ENCODE measurements around the gene DAGLA. TPM values are rescaled to one million over a fixed set of nuclear protein-coding genes. Genes with fewer than 3 reads are reported as not detected.
A peak's percentile ranks its signal among the peaks of the same experiment; 100 is the strongest.

Gene DAGLA
- total and polyA plus RNA-seq, 5 experiments from 2014 or later: 0.08 to 0.13 TPM; not detected in 3

- POLR2A ChIA-PET: no interaction called here
- no peak for ATAC-seq
- Mint-ChIP-seq H3K27me3 (peaks cover 0 to 12% (median 5%) of the 10 kb centered on the region in 5 donors), H3K36me3 (no peaks in the 10 kb centered on the region), H3K9me3 (no peaks in the 10 kb centered on the region), H3K4me3 (no peak overlapping the region), H3K4me1 (peaks cover 7 to 14% (median 7%) of the 10 kb centered on the region in 4 donors), H3K27ac (no peak overlapping the region)
- DNase-seq: no peak
These were observed 7.2 kb downstream of the DAGLA start for GRCh38 chr11:61687420-61687819.

DNA sequence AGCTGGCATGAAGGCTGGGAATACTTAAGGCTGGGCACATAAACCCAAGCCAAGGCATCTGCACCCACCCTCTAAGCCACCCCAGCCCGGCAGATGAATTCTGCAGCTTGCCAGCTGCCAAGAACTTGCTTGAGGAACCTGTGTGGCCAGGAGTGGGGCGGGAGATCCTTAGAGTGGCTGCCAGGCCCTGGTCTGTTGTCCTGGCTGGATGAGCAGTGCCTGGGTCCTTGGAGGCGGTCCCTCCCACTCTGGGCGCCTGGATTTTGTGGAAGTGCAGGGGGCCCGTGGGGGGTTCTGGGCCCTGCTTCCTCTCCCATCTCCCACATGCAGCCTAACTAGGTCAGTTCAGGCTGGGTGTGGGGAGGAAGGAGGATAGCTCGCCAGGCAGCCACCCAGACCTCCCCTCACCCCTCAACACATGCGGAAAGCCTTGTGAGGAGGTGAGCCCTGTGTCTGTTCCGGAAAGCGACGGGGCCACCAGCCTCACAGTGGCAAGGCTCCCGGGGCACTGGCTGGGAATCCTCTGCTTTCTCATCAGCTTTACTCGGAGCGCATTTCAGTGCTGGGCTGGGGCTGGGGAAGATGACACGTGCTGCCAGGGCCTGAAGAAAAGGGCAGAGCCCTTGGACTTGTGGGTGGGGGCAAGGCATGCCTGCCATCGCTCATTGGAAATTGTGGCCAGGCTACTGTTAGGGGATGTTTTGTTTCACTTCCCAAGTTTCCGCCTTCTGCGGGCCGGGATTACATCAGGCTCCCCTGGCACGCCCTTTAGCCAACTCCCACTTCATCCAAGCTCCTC, 8.4 kb downstream of the DAGLA start:
- peaks cover 0 to 12% (median 5%) of the 10 kb centered on the region in 5 donors for H3K27me3 Mint-ChIP-seq
- no peaks in the 10 kb centered on the region for H3K9me3 Mint-ChIP-seq
- DNase-seq (no peak), ATAC-seq (no peak)
- H3K4me3 Mint-ChIP-seq: no peak overlapping the region
- no peaks in the 10 kb centered on the region for H3K36me3 Mint-ChIP-seq
- POLR2A ChIA-PET: no interaction called here
- peaks cover 7 to 14% (median 7%) of the 10 kb centered on the region in 4 donors for H3K4me1 Mint-ChIP-seq
- H3K27ac Mint-ChIP-seq: no peak overlapping the region

DNA sequence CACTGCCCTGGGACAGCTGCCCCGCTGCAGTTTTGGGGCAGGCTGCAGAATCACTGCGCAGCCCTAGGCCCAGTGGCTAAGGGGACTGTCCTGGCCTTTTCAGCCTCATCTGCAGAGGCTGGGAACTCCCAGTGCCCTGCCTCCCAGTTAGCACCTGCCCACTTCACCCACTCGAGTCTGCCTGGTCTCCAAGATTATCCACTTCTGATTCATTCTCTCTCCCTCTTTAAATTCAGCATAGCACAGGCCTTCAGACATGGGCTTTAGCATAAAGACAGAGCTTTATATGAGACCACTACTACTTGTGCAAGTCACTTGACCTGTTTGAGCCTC, 8.9 kb downstream of the DAGLA start:
- Mint-ChIP-seq H3K9me3 (no peaks in the 10 kb centered on the region), H3K27ac (no peak overlapping the region), H3K4me3 (no peak overlapping the region), H3K4me1 (peaks cover 7 to 14% (median 7%) of the 10 kb centered on the region in 4 donors), H3K27me3 (peaks cover 0 to 12% (median 5%) of the 10 kb centered on the region in 5 donors), H3K36me3 (no peaks in the 10 kb centered on the region)
- ATAC-seq: no peak
- no peak for DNase-seq
- POLR2A ChIA-PET: no interaction called here

- peaks cover 0 to 4% (median 3%) of the 10 kb centered on the region in 5 donors for H3K27me3 Mint-ChIP-seq
- no peak overlapping the region for H3K27ac Mint-ChIP-seq
- H3K4me3 Mint-ChIP-seq: no peak overlapping the region
- H3K9me3 Mint-ChIP-seq: no peaks in the 10 kb centered on the region
- no peaks in the 10 kb centered on the region for H3K36me3 Mint-ChIP-seq
- ATAC-seq: no peak
- POLR2A ChIA-PET: no interaction called here
- no peak for DNase-seq
- peaks cover 9 to 12% (median 11%) of the 10 kb centered on the region in 4 donors for H3K4me1 Mint-ChIP-seq
These were observed 10.7 kb downstream of the DAGLA start for GRCh38 chr11:61690706-61691379.

DNA sequence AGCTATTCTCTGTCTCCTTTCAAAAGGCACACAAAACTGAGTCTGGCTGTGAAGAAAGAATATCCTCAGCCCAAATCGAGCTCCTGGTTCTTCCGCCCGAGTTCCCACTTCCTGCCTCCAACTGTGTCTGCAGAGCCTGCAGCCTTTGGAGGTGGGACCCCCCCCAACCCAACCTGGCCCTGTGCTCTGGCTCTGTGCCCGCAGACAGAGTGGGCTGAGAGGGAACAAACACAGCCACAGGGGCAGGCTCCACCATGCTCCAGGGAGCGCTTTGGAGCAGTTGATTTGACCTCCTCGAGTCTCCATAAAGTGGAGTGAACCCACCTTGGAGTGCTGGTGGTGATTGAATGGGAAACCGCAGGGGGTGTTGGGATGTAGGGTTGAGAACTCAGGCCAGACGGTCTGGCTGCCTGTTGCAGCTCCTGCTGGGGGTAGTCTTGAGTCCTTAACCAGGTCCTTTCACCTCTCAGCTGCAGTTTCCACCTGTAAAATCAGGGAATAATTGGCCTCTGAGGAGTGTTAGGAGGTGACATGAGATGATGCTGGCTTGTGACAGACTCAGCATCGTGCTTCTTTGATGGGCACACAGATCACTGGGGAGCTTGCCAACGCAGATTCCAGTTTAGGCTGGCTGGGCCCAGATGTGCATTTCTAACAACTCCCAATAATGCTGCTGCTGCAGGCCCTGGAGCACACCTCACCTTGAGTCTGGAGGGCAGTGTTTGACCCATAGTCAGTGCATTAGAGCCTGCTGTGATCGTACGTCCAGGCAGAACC, 11.4 kb downstream of the DAGLA start:
- H3K4me1 Mint-ChIP-seq: peaks cover 10 to 19% (median 16%) of the 10 kb centered on the region in 4 donors
- ATAC-seq (no peak), DNase-seq (no peak)
- no peak overlapping the region for H3K4me3 Mint-ChIP-seq
- POLR2A ChIA-PET: no interaction called here
- H3K27me3 Mint-ChIP-seq: peaks cover 0 to 3% (median 0%) of the 10 kb centered on the region in 5 donors
- H3K27ac Mint-ChIP-seq: no peak overlapping the region
- H3K9me3 Mint-ChIP-seq: no peaks in the 10 kb centered on the region
- H3K36me3 Mint-ChIP-seq: no peaks in the 10 kb centered on the region

- DNase-seq (no peak), ATAC-seq (no peak)
- H3K4me1 Mint-ChIP-seq: peaks cover 16 to 28% (median 27%) of the 10 kb centered on the region in 4 donors
- H3K27ac Mint-ChIP-seq: peak overlapping the region in 4 of 10 donors; percentile 4 to 43 (median 38)
- no peaks in the 10 kb centered on the region for H3K36me3 Mint-ChIP-seq
- no peak overlapping the region for H3K4me3 Mint-ChIP-seq
- H3K27me3 Mint-ChIP-seq: peaks cover 0 to 2% (median 0%) of the 10 kb centered on the region in 5 donors
- H3K9me3 Mint-ChIP-seq: no peaks in the 10 kb centered on the region
- POLR2A ChIA-PET: interaction anchor here (1.6 kb wide), 1 partner anchor 39 kb away, joined by 3 read pairs; no protein-coding TSS in a partner anchor
These were observed 13.9 kb downstream of the DAGLA start for GRCh38 chr11:61693922-61694601.

DNA sequence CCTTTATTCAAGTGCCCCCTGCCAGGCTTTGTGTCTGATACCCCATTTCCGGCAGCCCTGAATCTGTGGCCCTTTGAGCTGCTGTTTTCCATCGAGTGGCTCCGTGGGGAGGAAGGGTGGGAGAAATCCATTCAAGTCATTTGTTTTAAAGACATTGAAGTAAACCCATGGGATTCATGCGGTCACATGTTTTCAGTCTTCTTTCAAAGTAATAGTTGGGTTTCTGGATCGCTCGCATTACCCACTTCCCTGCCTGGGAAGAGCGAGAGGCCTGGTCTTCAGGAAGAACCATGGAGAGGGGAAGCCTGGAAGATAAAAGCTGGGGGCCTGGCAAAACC, 14.4 kb downstream of the DAGLA start:
- peaks cover 16 to 28% (median 27%) of the 10 kb centered on the region in 4 donors for H3K4me1 Mint-ChIP-seq
- H3K36me3 Mint-ChIP-seq: no peaks in the 10 kb centered on the region
- no peaks in the 10 kb centered on the region for H3K27me3 Mint-ChIP-seq
- POLR2A ChIA-PET: interaction anchor here (1.1 to 1.6 kb wide), 2 partner anchors 11 to 39 kb away, joined by 3 read pairs; no protein-coding TSS in a partner anchor
- no peaks in the 10 kb centered on the region for H3K9me3 Mint-ChIP-seq
- peak overlapping the region in 1 of 10 donors; percentile 22 for H3K4me3 Mint-ChIP-seq
- DNase-seq (no peak), ATAC-seq (no peak)
- peak overlapping the region in 2 of 10 donors; percentile 43 to 62 for H3K27ac Mint-ChIP-seq

DNA sequence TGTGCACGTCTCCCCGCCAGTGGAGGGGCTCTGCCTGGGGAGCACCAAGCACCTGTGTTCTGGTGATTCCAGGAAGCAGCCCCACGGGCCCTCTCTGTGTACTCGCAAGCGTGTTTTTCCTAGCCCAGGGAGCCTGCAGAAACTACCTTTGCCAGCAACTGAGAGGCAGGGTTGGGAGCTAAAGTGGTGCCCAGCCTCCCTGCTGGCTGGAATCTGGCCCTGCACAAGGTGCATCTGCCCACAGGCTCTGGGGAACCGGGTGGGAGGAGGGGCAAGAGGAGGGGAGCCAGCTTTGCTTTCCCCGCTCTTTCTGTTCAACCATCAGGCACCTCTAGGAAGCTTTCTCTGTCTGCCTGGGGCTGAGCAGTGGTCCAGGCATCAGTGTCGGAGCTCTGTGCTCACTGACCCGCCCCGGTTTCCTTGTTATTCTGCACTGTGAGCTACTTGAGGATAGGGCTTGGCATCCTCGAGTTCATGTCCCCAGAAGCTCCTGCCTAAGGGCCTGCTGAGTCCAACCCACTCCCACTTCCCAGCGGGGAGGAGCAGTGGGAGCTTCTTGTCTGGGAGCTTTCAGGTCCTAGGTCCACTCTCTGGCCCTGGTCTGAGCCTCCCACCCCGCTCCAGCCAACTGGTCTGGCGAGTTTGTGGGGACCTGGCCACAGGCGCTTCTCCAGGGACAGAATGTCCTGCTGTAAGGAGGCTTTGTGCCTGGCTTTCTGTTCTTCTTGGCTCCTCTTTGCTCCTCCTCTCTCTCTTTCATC, 14.9 kb downstream of the DAGLA start:
- POLR2A ChIA-PET: interaction anchor here (1.1 to 1.6 kb wide), 2 partner anchors 11 to 38 kb away, joined by 3 read pairs; no protein-coding TSS in a partner anchor
- Mint-ChIP-seq H3K4me1 (peaks cover 16 to 28% (median 27%) of the 10 kb centered on the region in 4 donors), H3K27me3 (no peaks in the 10 kb centered on the region), H3K27ac (peak overlapping the region in 9 of 10 donors; percentile 62 to 94 (median 83)), H3K36me3 (no peaks in the 10 kb centered on the region), H3K4me3 (peak overlapping the region in 8 of 10 donors; percentile 52 to 76 (median 70)), H3K9me3 (no peaks in the 10 kb centered on the region)
- DNase-seq: no peak
- ATAC-seq: no peak

DNA sequence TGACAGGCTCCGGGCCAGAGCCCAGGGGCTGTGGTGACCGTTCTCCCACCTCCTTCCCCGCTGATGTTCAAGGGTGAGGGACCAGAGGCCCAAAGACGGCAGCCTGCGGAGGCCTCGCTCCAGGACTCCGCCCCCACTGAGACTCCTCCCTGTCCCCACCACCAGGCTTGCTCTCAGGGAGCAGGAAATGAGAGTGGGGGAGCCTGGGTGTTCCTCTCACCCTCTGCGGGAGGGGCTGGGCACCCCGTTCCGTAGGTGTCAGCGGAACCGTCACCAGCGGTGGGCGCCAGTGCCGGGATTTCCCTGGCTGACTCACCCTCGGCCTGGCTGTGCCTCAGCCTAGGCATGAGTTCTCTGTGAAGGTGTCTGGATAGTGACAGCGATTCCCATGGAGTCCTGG, 15.7 kb downstream of the DAGLA start:
- Mint-ChIP-seq H3K4me1 (peaks cover 16 to 28% (median 27%) of the 10 kb centered on the region in 4 donors), H3K27ac (peak overlapping the region; percentile 66 to 94 (median 85)), H3K4me3 (peak overlapping the region; percentile 52 to 76 (median 70)), H3K27me3 (no peaks in the 10 kb centered on the region), H3K9me3 (no peaks in the 10 kb centered on the region), H3K36me3 (no peaks in the 10 kb centered on the region)
- ATAC-seq (peak; percentile 99), DNase-seq (peak; percentile 71 to 93 (median 88))
- POLR2A ChIA-PET: no interaction called here

- DNase-seq: no peak
- H3K4me3 Mint-ChIP-seq: peak overlapping the region in 5 of 10 donors; percentile 10 to 53 (median 30)
- H3K4me1 Mint-ChIP-seq: peaks cover 16 to 28% (median 27%) of the 10 kb centered on the region in 4 donors
- POLR2A ChIA-PET: no interaction called here
- H3K9me3 Mint-ChIP-seq: no peaks in the 10 kb centered on the region
- ATAC-seq: no peak
- no peaks in the 10 kb centered on the region for H3K36me3 Mint-ChIP-seq
- H3K27ac Mint-ChIP-seq: peak overlapping the region in 8 of 10 donors; percentile 41 to 94 (median 72)
- no peaks in the 10 kb centered on the region for H3K27me3 Mint-ChIP-seq
These were observed 16.4 kb downstream of the DAGLA start for GRCh38 chr11:61696602-61697001.

DNA sequence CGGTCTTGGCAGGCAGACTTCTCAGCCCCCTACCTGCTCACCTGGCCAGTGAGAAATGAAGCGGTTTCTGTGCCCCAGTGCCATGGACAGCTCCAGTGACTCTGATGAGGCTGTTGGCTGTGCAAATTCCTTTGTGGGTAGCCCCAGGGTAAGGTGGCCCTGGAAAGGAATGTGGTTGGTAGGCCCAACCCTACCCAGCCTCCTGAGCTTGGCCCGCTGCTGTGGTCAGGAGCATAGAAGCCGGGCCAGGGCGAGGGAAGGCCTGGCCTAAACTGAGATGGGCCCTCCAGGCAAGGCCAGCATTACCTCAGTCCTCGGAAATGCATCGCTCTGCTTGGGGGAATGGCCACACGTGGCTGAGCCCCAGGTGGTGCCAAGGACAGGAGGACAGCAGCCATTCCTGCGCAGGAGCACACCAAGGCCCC, 16.9 kb downstream of the DAGLA start:
- no peak overlapping the region for H3K4me3 Mint-ChIP-seq
- no peaks in the 10 kb centered on the region for H3K27me3 Mint-ChIP-seq
- H3K9me3 Mint-ChIP-seq: no peaks in the 10 kb centered on the region
- POLR2A ChIA-PET: no interaction called here
- no peak for ATAC-seq
- H3K27ac Mint-ChIP-seq: peak overlapping the region in 3 of 10 donors; percentile 67 to 94 (median 78)
- H3K36me3 Mint-ChIP-seq: no peaks in the 10 kb centered on the region
- H3K4me1 Mint-ChIP-seq: peaks cover 16 to 28% (median 27%) of the 10 kb centered on the region in 4 donors
- DNase-seq: no peak
